Ovary (tissue), 3 donors: ENCODE data around the gene RFESD.

Source experiments
- CTCF ChIP-seq, 3 donors: fragments of 450-650 bp in 2 of 3; fragments of 200-600 bp in 1 of 3; IDR thresholded peaks; one replicate each; pipeline versions ENCODE4 v1.5.1 to v1.8.0; 2016 to 2022; ENCODE audit warnings: antibody characterized with exemption in 3 of 3, mild to moderate bottlenecking in 1 of 3
- EP300 ChIP-seq: sonication (generic); formaldehyde crosslinking; IDR thresholded peaks from one replicate; pipeline ENCODE4 v1.6.1; 2017; ENCODE audit warnings: antibody characterized with exemption
- donor health status: DM: no; HTN: no; CAD: no.

DNA sequence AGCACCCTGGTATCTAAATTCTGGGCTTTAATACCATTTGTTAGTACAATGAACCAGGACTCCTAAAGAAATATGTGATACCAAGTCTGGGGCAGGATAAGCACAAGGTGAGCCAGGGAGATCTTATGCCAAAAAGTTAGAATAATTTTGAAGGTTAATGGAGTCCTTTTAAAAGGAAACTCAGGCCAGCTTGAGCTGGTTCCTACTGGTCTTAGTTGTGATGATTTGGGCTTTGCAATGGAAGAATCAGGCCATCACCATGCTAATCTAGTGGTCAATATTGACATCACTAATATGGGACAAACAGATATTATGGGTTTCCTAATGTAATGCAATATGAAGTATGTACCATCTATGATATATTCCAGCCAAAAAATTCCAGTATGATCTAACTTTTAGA is 43.8 kb downstream of the RFESD start:
- TF ChIP-seq EP300: no peak
- TF ChIP-seq CTCF (IDR thresholded peaks at IDR 0.05): no peak
